Large intestine (tissue), 12 donors: Measurements from ENCODE around the gene GPHN. TPM values are rescaled to one million over a fixed set of nuclear protein-coding genes. Genes with fewer than 3 reads are reported as not detected.
A peak's percentile ranks its signal among the peaks of the same experiment; 100 is the strongest.

Experiments used
- DNase-seq, 2 donors: peaks; one replicate each; pipeline versions ENCODE4 v3.0.0 to v3.0.0-alpha.2; 2013
- H3K27ac ChIP-seq: one replicate; pipeline ENCODE4 v1.5.1; 2013; ENCODE audit warnings: low read length
- H3K27me3 ChIP-seq: 2 replicates; pipeline ENCODE4 v1.6.1; 2013; ENCODE audit warnings: low read length; ENCODE audit not compliant: control insufficient read depth, insufficient read depth
- H3K36me3 ChIP-seq: 2 replicates; pipeline ENCODE4 v1.6.1; 2013; ENCODE audit warnings: low read length; ENCODE audit not compliant: control insufficient read depth, insufficient read depth
- H3K4me1 ChIP-seq: one replicate; pipeline ENCODE4 v1.6.1; 2013; ENCODE audit warnings: low read length; ENCODE audit not compliant: control insufficient read depth, insufficient read depth
- H3K4me3 ChIP-seq: one replicate; pipeline ENCODE4 v1.5.1; 2013; ENCODE audit warnings: low read length
- H3K9me3 ChIP-seq: one replicate; pipeline ENCODE4 v1.6.1; 2013; ENCODE audit warnings: mild to moderate bottlenecking, low read depth, low read length, moderate library complexity; ENCODE audit not compliant: control insufficient read depth
- WGBS: methylation state at CpG from one replicate; pipeline ENCODE4 v1.1.5; 2013; ENCODE audit warnings: low lambda C conversion rate; ENCODE audit not compliant: insufficient coverage; 5-methylcytosine and 5-hydroxymethylcytosine counted together
- long read RNA-seq, 11 donors: transcript quantifications; one replicate each; lab custom pipeline, GENCODE V29; 2026
- polyA plus RNA-seq: library from polyadenylated mRNA; unstranded; fragments of 120-200 nt; gene quantifications from one replicate; pipeline ENCODE4 v1.2.1, GENCODE V29; 2013

The GPHN gene
- polyA plus RNA-seq: 26.1 TPM
- long read RNA-seq, donor 1: 0 reads
- long read RNA-seq, donor 2, full-length matches to known transcripts: 2 of 2 reads
- long read RNA-seq, donor 2, partial matches to known transcripts: 0 of 2 reads
- long read RNA-seq, donor 2, other reads (novel, unspliced or antisense): 0 of 2 reads
- long read RNA-seq, donor 3: 0 reads
- long read RNA-seq, donor 4: 0 reads
- long read RNA-seq, donor 5, full-length matches to known transcripts: 1 of 1 reads
- long read RNA-seq, donor 5, partial matches to known transcripts: 0 of 1 reads
- long read RNA-seq, donor 5, other reads (novel, unspliced or antisense): 0 of 1 reads
- long read RNA-seq, donor 6, full-length matches to known transcripts: 1 of 1 reads
- long read RNA-seq, donor 6, partial matches to known transcripts: 0 of 1 reads
- long read RNA-seq, donor 6, other reads (novel, unspliced or antisense): 0 of 1 reads
- long read RNA-seq, donor 7, full-length matches to known transcripts: 1 of 1 reads
- long read RNA-seq, donor 7, partial matches to known transcripts: 0 of 1 reads
- long read RNA-seq, donor 7, other reads (novel, unspliced or antisense): 0 of 1 reads
- long read RNA-seq, donor 8, full-length matches to known transcripts: 2 of 2 reads
- long read RNA-seq, donor 8, partial matches to known transcripts: 0 of 2 reads
- long read RNA-seq, donor 8, other reads (novel, unspliced or antisense): 0 of 2 reads
- long read RNA-seq, donor 9, full-length matches to known transcripts: 1 of 1 reads
- long read RNA-seq, donor 9, partial matches to known transcripts: 0 of 1 reads
- long read RNA-seq, donor 9, other reads (novel, unspliced or antisense): 0 of 1 reads
- long read RNA-seq, donor 10, full-length matches to known transcripts: 1 of 1 reads
- long read RNA-seq, donor 10, partial matches to known transcripts: 0 of 1 reads
- long read RNA-seq, donor 10, other reads (novel, unspliced or antisense): 0 of 1 reads
- long read RNA-seq, donor 11, full-length matches to known transcripts: 4 of 4 reads
- long read RNA-seq, donor 11, partial matches to known transcripts: 0 of 4 reads
- long read RNA-seq, donor 11, other reads (novel, unspliced or antisense): 0 of 4 reads

GRCh38 chr14:66507722-66508546, at the start of gene GPHN:
TSS of gene GPHN (plus strand) at chr14:66508147.
- H3K4me1 ChIP-seq: no peaks in the 10 kb centered on the region
- H3K9me3 ChIP-seq: no peaks in the 10 kb centered on the region
- no CpG with 5 or more reads among the region's 91 CpGs for WGBS
- peak within 1 kb of the TSS; percentile 90 for H3K27ac ChIP-seq
- H3K4me3 ChIP-seq: peak within 1 kb of the TSS; percentile 87
- no peaks in the 10 kb centered on the region for H3K36me3 ChIP-seq
- peak; percentile 97 to 99 for DNase-seq
- no peaks in the 10 kb centered on the region for H3K27me3 ChIP-seq

DNA sequence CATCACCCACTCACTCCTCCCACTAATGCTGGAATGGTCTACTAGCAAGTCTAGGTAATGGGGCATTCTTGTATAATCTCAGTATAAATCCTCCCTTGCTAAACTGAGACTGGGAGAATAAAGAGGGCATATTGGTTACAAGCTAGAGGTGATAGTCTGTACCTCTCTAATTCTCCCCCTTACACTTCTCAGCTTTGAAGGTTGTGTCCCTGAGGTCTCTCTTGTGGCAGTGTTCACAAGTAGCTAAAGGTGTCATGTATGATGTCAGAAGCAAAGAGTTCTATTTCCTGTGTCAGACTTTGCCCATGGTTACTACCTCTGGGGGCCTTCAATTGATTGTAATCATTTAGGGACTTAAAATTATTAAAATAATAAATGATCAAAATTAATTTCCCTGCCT, 48.3 kb upstream of the GPHN start:
- H3K9me3 ChIP-seq: no peaks in the 10 kb centered on the region
- no peak overlapping the region for H3K4me3 ChIP-seq
- H3K27ac ChIP-seq: no peak overlapping the region
- H3K4me1 ChIP-seq: no peaks in the 10 kb centered on the region
- H3K27me3 ChIP-seq: no peaks in the 10 kb centered on the region
- DNase-seq: no peak
- no peaks in the 10 kb centered on the region for H3K36me3 ChIP-seq

DNA sequence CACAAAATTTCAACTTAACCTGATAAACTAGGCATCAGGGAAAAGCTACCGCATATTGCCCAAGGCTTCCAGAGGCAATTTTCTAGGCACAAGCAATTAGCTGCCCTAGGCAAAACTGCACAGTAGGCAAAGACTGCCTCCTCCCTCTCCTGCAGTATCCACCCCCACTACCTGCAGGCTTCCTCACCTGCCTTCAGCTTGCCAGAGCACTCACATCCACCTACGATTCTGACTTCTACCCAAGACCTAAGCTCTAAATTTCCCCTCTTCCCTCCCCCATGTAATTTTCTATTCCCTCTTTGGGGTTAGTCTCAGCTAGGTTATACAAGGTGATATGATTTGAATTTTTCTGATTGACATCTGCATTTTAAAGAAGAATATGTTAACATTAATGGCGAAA, 43.7 kb upstream of the GPHN start:
- Histone ChIP-seq H3K9me3 (no peaks in the 10 kb centered on the region), H3K27me3 (no peaks in the 10 kb centered on the region), H3K4me1 (no peaks in the 10 kb centered on the region), H3K4me3 (no peak overlapping the region), H3K27ac (no peak overlapping the region), H3K36me3 (no peaks in the 10 kb centered on the region)
- no CpG with 5 or more reads among the region's 3 CpGs for WGBS
- DNase-seq: no peak

GRCh38 chr14:66468778-66469367, 39.1 kb upstream of the GPHN start:
- Histone ChIP-seq H3K4me3 (no peak overlapping the region), H3K27me3 (no peaks in the 10 kb centered on the region), H3K9me3 (no peaks in the 10 kb centered on the region), H3K36me3 (no peaks in the 10 kb centered on the region), H3K4me1 (no peaks in the 10 kb centered on the region), H3K27ac (no peak overlapping the region)
- DNase-seq: no peak
- WGBS: 100% methylated on average over 2 of the region's 2 CpGs

- no peak overlapping the region for H3K27ac ChIP-seq
- no peaks in the 10 kb centered on the region for H3K4me1 ChIP-seq
- H3K36me3 ChIP-seq: no peaks in the 10 kb centered on the region
- DNase-seq: no peak
- no peaks in the 10 kb centered on the region for H3K9me3 ChIP-seq
- no peaks in the 10 kb centered on the region for H3K27me3 ChIP-seq
- no CpG with 5 or more reads among the region's 4 CpGs for WGBS
- no peak overlapping the region for H3K4me3 ChIP-seq
Observed at GRCh38 chr14:66471584-66471983, 36.4 kb upstream of the GPHN start.

- Histone ChIP-seq H3K27ac (no peak overlapping the region), H3K36me3 (no peaks in the 10 kb centered on the region), H3K4me1 (no peaks in the 10 kb centered on the region), H3K9me3 (no peaks in the 10 kb centered on the region), H3K4me3 (no peak overlapping the region), H3K27me3 (no peaks in the 10 kb centered on the region)
- DNase-seq: no peak
Observed at GRCh38 chr14:66472251-66472650, 35.7 kb upstream of the GPHN start.

GRCh38 chr14:66473223-66473622, 34.7 kb upstream of the GPHN start:
- H3K4me3 ChIP-seq: no peak overlapping the region
- no peaks in the 10 kb centered on the region for H3K4me1 ChIP-seq
- H3K36me3 ChIP-seq: no peaks in the 10 kb centered on the region
- H3K27me3 ChIP-seq: no peaks in the 10 kb centered on the region
- H3K9me3 ChIP-seq: no peaks in the 10 kb centered on the region
- H3K27ac ChIP-seq: no peak overlapping the region
- 92% methylated on average over 2 of the region's 2 CpGs for WGBS
- DNase-seq: no peak

DNA sequence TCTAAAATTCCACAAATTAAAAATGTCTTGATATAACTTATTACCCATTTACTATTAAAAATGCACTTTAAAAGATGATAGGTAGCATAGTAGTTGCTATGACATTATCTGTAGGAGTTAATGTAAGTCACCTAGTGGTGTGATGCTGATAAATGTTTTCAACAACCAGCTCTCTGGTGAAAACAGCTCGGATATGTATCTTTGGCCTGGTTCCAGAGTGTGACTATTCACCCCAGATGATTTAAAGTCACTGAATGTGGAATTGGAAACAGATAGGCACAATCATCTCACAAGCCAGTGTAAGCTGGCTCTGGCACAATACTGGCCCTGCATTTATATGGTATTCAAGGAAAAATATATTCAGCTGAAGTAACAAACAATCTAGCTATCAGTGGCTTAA, 31.0 kb upstream of the GPHN start:
- no peaks in the 10 kb centered on the region for H3K27me3 ChIP-seq
- no peaks in the 10 kb centered on the region for H3K9me3 ChIP-seq
- H3K27ac ChIP-seq: no peak overlapping the region
- WGBS: no CpG with 5 or more reads among the region's 1 CpG
- H3K4me3 ChIP-seq: no peak overlapping the region
- no peaks in the 10 kb centered on the region for H3K36me3 ChIP-seq
- DNase-seq: no peak
- no peaks in the 10 kb centered on the region for H3K4me1 ChIP-seq

DNA sequence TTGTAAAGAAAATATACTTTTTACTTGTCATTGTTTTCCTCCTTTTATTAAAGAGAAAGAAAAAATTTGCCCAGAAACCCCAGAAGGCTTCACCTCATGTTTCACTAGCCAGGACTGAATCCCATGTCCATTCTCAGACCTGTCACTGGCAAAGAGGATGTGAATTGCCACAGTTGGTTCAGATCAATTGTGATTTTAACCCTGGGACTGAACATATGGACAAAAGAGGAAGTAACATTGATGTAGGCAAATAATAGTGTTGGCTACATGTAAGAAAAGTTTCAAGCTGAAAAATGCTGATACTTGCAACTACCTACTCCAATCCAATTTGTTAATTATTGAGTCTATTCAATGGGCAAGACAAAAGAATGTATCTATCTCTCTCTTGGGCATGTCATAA, 30.4 kb upstream of the GPHN start:
- no peak overlapping the region for H3K4me3 ChIP-seq
- H3K36me3 ChIP-seq: no peaks in the 10 kb centered on the region
- no peaks in the 10 kb centered on the region for H3K9me3 ChIP-seq
- H3K4me1 ChIP-seq: no peaks in the 10 kb centered on the region
- DNase-seq: no peak
- H3K27me3 ChIP-seq: no peaks in the 10 kb centered on the region
- no peak overlapping the region for H3K27ac ChIP-seq

- H3K27me3 ChIP-seq: no peaks in the 10 kb centered on the region
- no peak overlapping the region for H3K27ac ChIP-seq
- no peaks in the 10 kb centered on the region for H3K36me3 ChIP-seq
- H3K4me1 ChIP-seq: no peaks in the 10 kb centered on the region
- whole genome bisulfite sequencing: no CpG with 5 or more reads among the region's 2 CpGs
- H3K9me3 ChIP-seq: no peaks in the 10 kb centered on the region
- DNase-seq: no peak
- H3K4me3 ChIP-seq: no peak overlapping the region
Observed at GRCh38 chr14:66482873-66483272, 25.1 kb upstream of the GPHN start.
